Gastroesophageal sphincter (tissue), 4 donors: ENCODE measurements around the gene SDHB. TPM values are rescaled to one million over a fixed set of nuclear protein-coding genes. Genes with fewer than 3 reads are reported as not detected.

Source experiments
- ATAC-seq: fragments of 150-250 bp; one replicate; pipeline ENCODE4 v1.9.1; 2016; ENCODE audit warnings: mild to moderate bottlenecking, moderate library complexity
- H3K27ac ChIP-seq, 4 donors: fragments of 200-600 bp; sonication (generic) in 3 of 4; 1 replicate in 3 of 4; 2 replicates in 1 of 4; pipeline ENCODE4 v1.5.1; 2016 to 2019
- H3K27me3 ChIP-seq: fragments of 200-600 bp; sonication (generic); one replicate; pipeline ENCODE4 v1.5.1; 2019
- H3K36me3 ChIP-seq, 2 donors: fragments of 200-600 bp; sonication (generic); one replicate each; pipeline ENCODE4 v1.5.1; 2019; ENCODE audit warnings: control low read depth in 1 of 2
- H3K4me1 ChIP-seq, 3 donors: fragments of 200-600 bp; sonication (generic); 1 replicate in 2 of 3; 2 replicates in 1 of 3; pipeline ENCODE4 v1.5.1; 2016 to 2019; ENCODE audit warnings: control low read depth in 2 of 3
- H3K4me3 ChIP-seq, 2 donors: fragments of 200-600 bp; sonication (generic); one replicate each; pipeline ENCODE4 v1.5.1; 2019; ENCODE audit warnings: mild to moderate bottlenecking in 1 of 2, moderate library complexity in 1 of 2
- H3K9me3 ChIP-seq, 3 donors: fragments of 200-600 bp; sonication (generic); one replicate each; pipeline ENCODE4 v1.5.1; 2017 to 2019; ENCODE audit warnings: control low read depth in 2 of 3
- CTCF ChIP-seq, 4 experiments: fragments of 200-600 bp in 2 of 4; fragments of 450-650 bp in 2 of 4; sonication (generic) in 1 of 4; IDR thresholded peaks; one replicate each; pipeline ENCODE4 v1.5.1; 2017 to 2019; ENCODE audit warnings: antibody characterized with exemption in 4 of 4, mild to moderate bottlenecking in 2 of 4, moderate library complexity in 2 of 4
- EP300 ChIP-seq: sonication (generic); formaldehyde crosslinking; IDR thresholded peaks from one replicate; pipeline ENCODE4 v1.6.1; 2017; ENCODE audit warnings: antibody characterized with exemption, mild to moderate bottlenecking
- POLR2A ChIP-seq, 2 donors: fragments of 450-650 bp; IDR thresholded peaks; one replicate each; pipeline ENCODE4 v1.6.1; 2017; ENCODE audit warnings: antibody characterized with exemption in 2 of 2, mild to moderate bottlenecking in 2 of 2, moderate library complexity in 1 of 2
- POLR2AphosphoS5 ChIP-seq: sonication (generic); formaldehyde crosslinking; IDR thresholded peaks from one replicate; pipeline ENCODE4 v1.6.1; 2017; ENCODE audit warnings: antibody characterized with exemption
- WGBS, 2 donors: methylation state at CpG; one replicate each; pipeline ENCODE4 v1.1.5; 2018; ENCODE audit warnings: low coverage in 1 of 2; 5-methylcytosine and 5-hydroxymethylcytosine counted together
- total RNA-seq, 4 donors: library from RNA; depleted of rRNA; stranded (reverse); fragments of >200 nt; gene quantifications; one replicate each; pipeline ENCODE4 v1.1.0, GENCODE V29; 2016

The SDHB gene
- total RNA-seq, 4 donors from 2014 or later = 103 to 118 (median 116) TPM

GRCh38 chr1:16981269-16981849 lies 72.5 kb downstream of the SDHB start:
- no peak for TF ChIP-seq EP300
- no peak for TF ChIP-seq CTCF (IDR thresholded peaks at IDR 0.05)
- no peak for TF ChIP-seq POLR2A (IDR thresholded peaks at IDR 0.05)
- TF ChIP-seq POLR2AphosphoS5 = no peak
- no peak for ATAC-seq
- 81 to 89% methylated on average over 6 to 9 of the region's 10 CpGs for WGBS, 2 donors

GRCh38 chr1:16980473-16981268 lies 73.2 kb downstream of the SDHB start, which contains the start of gene MFAP2:
Gene MFAP2 (minus strand): TSS chr1:16980620. CDS start chr1:16978273, 2,347 bp downstream.
- Histone ChIP-seq H3K9me3 (no peaks in the 10 kb centered on the region), H3K4me1 (peaks cover 0 to 48% (median 0%) of the 10 kb centered on the region in 3 donors), H3K27me3 (peaks cover 35% of the 10 kb centered on the region), H3K4me3 (peak within 1 kb of the TSS; percentile 23 to 59), H3K27ac (peak within 1 kb of the TSS in 3 of 4 donors; percentile 73 to 77 (median 75)), H3K36me3 (peaks cover 0 to 10% of the 10 kb centered on the region in 2 donors)
- TF ChIP-seq CTCF (IDR thresholded peaks at IDR 0.05) (no peak), EP300 (no peak), POLR2AphosphoS5 (no peak), POLR2A (IDR thresholded peaks at IDR 0.05) (no peak)
- peak; percentile 40 for ATAC-seq
- WGBS, 2 donors = 32 to 60% methylated on average over 4 to 6 of the region's 53 CpGs

More at GRCh38 chr1:16981269-16981849, 72.5 kb downstream of the SDHB start:
- Histone ChIP-seq H3K4me1 (peaks cover 0 to 42% (median 0%) of the 10 kb centered on the region in 3 donors), H3K27me3 (peaks cover 35% of the 10 kb centered on the region), H3K9me3 (no peaks in the 10 kb centered on the region), H3K27ac (peak overlapping the region in 3 of 4 donors; percentile 73 to 77 (median 75)), H3K4me3 (no peak overlapping the region), H3K36me3 (peaks cover 0 to 17% of the 10 kb centered on the region in 2 donors)

DNA sequence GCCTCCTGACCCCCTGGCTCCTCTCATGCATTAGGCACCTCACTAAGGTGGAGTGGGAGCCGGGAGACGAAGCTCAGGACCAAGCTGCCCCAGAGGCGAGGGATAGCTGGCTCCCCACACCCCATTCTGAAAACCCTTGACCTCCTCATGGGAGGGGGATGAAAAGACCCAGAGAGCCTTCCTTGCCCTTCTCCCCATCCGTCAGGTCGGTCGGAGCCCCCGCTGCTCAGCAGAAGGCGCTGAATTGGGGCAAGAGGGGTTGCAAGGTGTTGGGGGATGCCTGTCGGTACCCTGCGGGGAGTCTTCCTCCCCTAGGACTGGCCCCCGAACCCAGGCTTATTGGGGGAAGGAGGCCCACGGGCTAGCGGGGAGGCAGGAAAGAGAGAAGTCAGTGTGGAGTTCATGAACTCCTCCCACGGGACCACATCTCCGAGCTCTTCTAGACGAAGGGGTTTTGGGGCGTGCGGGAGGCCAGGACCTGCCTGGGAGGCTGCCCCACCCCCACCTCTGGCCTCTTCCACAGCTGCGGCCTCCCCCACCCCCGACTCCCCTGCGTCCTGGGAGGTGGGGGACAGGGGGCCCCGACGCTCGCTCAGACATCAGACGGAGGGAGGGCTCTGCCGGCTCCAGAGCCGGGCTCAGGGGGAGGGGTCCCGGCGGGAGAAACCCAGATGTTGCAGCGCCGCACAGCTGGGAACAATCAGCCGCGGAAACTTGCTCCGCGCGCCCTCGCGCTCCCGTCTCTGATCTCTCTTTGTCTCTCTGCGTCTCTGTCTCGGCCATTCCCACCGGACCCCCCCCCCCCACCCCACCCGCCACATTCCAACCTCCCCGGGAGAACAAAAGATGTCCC lies 74.1 kb downstream of the SDHB start:
- Histone ChIP-seq H3K4me1 (peaks cover 0 to 53% (median 0%) of the 10 kb centered on the region in 3 donors), H3K36me3 (peaks cover 0 to 3% of the 10 kb centered on the region in 2 donors), H3K27ac (peak overlapping the region in 3 of 4 donors; percentile 73 to 77 (median 75)), H3K9me3 (no peaks in the 10 kb centered on the region), H3K4me3 (peak overlapping the region; percentile 23 to 59), H3K27me3 (peaks cover 35% of the 10 kb centered on the region)
- 20% methylated on average over 10 of the region's 44 CpGs; no CpG with 5 or more reads in 1 of the 2 donors for WGBS, 2 donors
- TF ChIP-seq CTCF (IDR thresholded peaks at IDR 0.05) (no peak), POLR2AphosphoS5 (no peak), POLR2A (IDR thresholded peaks at IDR 0.05) (no peak), EP300 (no peak)
- no peak for ATAC-seq

GRCh38 chr1:16978567-16979474 lies 75.0 kb downstream of the SDHB start:
- ATAC-seq = peak; percentile 75
- H3K4me1 ChIP-seq = peaks cover 0 to 47% (median 0%) of the 10 kb centered on the region in 3 donors
- no peaks in the 10 kb centered on the region for H3K36me3 ChIP-seq
- peaks cover 35% of the 10 kb centered on the region for H3K27me3 ChIP-seq
- peak overlapping the region in 3 of 4 donors; percentile 73 to 77 (median 75) for H3K27ac ChIP-seq
- H3K9me3 ChIP-seq = no peaks in the 10 kb centered on the region
- H3K4me3 ChIP-seq = peak overlapping the region in 1 of 2 donors; percentile 59
- TF ChIP-seq POLR2A (IDR thresholded peaks at IDR 0.05) (peak in 1 of 2 donors; percentile 23), POLR2AphosphoS5 (no peak)
- no CpG with 5 or more reads among the region's 20 CpGs for WGBS, 2 donors
